Measurements from ENCODE around the gene UBR4.

GRCh38 chr1:19035377-19036040 is 174.6 kb downstream of the UBR4 start:
- TF ChIP-seq CREB5 (CRISPR knock-in tag; IDR thresholded peaks at IDR 0.05; ENCODE audit: low read depth) (no peak), CSDC2 (CRISPR knock-in tag; IDR thresholded peaks at IDR 0.05) (no peak), RARB (CRISPR knock-in tag; IDR thresholded peaks at IDR 0.05) (no peak), SNAI2 (CRISPR knock-in tag; IDR thresholded peaks at IDR 0.05) (no peak), TCF4 (CRISPR knock-in tag; IDR thresholded peaks at IDR 0.05; ENCODE audit: borderline replicate concordance) (no peak), PATZ1 (CRISPR knock-in tag; IDR thresholded peaks at IDR 0.05; ENCODE audit: borderline replicate concordance) (no peak), ZFP30 (CRISPR knock-in tag; IDR thresholded peaks at IDR 0.05) (no peak)
